Stimulated activated CD4-positive, alpha-beta T cell treated with anti-CD3 and anti-CD28 coated beads, Interleukin-15, amount 100 ng/mL, for 24 hours (primary cell): ENCODE results near the gene ALLC.
"Not testable (repeated sequence)": the region's sequence is repeated elsewhere in the genome, so short reads cannot be mapped to it uniquely, and the experiment has no call there.

Experiments
- DNase-seq: peaks from one replicate; pipeline ENCODE4 v3.0.0-alpha.2; 2020

ALLC gene

GRCh38 chr2:3626812-3627499 is 31.0 kb upstream of the ALLC start:
- DNase-seq, result no peak

GRCh38 chr2:3627500-3628100 is 30.4 kb upstream of the ALLC start:
- no peak for DNase-seq

DNA sequence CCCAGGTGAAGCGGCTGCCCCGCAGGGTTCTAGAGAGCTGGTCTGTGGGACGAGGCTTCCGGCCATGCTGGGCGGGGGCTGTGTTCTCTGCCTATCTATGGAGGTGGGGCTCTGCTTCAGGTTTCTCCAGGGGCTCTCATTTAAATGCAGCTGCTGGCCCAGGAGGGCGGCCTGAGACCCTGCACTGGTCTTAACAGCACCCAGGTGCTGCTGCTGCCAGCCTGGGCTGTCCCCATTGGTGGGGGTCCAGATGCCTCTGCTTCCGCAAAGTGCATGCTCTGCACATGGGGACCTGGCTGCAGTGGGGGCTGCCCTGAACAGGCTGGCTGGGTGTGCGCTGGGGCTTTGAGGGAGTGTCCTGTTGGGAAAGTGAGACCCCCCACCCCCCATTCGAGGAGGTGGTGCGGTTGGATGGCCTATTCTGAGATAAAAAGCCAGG is 29.7 kb upstream of the ALLC start:
- DNase-seq, result no peak

GRCh38 chr2:3628800-3629199 is 29.2 kb upstream of the ALLC start:
- DNase-seq, result no peak

GRCh38 chr2:3630631-3631030 is 27.4 kb upstream of the ALLC start:
- no peak for DNase-seq

DNA sequence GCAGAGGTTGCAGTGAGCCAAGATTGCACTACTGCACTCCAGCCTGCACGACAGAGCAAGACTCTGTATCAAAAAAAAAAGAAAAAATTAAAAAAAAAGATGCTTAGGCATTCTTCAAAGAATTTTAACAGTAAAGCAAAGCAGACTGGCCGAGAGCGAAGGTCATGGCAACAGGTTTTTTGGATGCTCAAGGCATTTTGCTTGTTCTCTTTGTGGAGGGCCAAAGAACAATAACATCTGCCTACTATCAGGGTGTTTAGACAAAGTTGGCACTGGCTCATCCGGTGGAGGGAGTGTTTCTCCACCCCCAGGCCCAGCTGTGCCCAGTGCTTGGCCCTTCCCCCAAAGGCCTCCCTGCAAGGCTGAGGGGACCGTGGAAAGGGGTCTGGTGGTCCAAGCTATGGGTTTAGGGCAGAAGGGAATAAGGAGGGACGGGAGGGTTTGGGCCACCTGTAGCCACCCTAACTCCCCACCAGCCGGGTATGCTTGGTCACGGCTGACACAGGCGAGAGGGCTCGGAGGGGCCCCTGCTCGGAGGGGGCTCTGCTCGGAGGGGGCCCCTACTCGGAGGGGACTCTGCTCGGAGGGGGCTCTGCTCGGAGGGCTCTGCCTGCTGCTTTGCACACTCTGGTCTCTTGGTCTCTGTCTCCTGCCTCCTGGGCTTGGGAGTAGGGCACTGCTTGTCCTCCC is 26.7 kb upstream of the ALLC start:
- DNase-seq, result no peak

DNA sequence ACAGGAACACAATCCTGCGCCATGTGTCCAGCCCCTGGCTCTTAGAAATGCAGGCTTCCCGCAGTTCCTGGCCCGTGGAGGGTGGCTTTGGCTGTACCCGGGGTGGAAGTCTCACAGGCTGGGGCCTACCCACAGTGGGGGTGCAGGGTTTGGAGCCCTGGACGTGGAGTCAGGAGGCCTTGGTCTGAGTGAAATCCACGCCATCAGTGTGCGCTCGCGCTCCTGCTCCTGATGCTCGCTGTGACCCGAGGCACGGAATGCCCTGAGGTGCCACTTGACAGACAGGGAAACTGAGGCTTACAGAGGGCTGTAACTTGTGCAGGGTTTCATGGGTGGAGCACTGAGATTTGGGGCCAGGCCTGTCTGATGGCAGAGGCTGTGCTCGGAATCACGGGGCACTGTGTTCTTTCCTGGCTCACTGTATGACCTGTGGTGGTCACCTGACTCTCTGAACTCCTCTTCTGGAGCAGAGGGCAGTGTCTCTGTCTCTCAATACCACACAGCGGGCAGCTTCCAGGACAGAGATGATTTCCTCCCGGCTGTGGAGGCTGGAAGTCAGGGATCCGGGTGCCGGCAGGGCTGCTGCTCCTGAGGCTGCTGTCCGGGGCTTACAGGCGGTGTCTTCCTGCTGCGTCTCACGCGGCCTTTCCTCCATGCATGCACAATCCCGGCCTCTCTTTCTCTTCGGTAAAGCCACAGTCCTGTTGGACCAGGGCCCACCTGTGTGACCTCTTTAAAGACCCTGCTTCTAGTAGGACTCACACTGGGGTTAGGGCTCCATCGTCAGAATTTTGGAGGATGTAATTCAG is 25.9 kb upstream of the ALLC start:
- no peak for DNase-seq

GRCh38 chr2:3633089-3633981 is 24.7 kb upstream of the ALLC start:
- no peak for DNase-seq

GRCh38 chr2:3633982-3634595 is 23.9 kb upstream of the ALLC start:
- no peak for DNase-seq

- no peak for DNase-seq
Measured at GRCh38 chr2:3634596-3635121, 23.3 kb upstream of the ALLC start.

- DNase-seq, result no peak
Measured at GRCh38 chr2:3635171-3635974, 22.6 kb upstream of the ALLC start.

DNA sequence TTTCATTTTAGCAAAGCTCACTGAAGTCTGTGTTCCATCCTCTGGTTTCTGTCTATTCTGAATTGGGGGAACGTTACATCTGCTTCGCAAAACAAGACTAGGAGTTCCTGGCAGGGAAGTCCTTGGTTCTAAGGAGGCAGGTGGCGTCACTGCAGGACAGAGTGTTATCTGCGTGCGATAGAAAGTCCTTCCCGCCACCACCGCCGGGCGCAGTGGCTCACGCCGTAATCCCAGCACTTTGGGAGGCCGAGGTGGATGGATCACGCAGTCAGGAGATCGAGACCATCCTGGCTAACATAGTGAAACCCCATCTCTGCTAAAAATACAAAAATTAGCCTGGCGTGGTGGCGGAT is 22.0 kb upstream of the ALLC start:
- DNase-seq, result not testable (repeated sequence)

DNA sequence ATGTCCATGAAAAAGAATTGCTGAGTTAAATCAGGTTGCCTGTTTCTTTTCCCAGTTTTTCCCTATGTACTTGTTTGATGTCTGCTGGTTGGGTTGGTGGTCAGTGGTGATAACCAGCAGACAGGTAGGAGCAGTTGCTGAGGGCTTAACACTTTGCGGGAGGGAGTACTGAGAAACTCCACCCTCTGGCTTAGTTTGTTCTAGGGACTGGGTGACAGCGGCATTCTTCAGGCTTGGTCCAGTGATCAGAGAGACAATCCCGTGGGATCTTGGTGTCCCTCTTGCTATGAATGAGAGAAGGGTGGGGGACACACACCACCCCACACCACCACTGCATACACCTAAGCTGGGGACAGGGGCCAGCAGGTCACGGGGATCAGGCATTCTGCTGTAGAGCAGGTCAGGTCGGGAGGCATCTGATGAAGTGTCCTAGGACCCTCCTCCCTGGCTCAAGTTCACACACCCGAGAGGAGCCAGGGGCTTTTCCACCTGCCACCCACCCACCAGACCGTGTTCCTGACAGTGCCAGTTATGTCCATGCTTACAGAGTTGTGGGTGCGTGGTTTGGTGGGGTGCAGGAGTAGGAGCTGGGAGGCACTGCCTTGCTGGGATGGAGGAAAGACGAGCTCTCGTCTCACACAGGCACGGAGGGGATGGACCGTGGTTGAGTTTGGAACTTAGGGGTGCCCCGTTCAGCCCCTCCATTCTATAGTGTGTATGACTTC is 21.3 kb upstream of the ALLC start:
- no peak for DNase-seq

- no peak for DNase-seq
Measured at GRCh38 chr2:3637311-3637675, 20.7 kb upstream of the ALLC start.

- no peak for DNase-seq
Measured at GRCh38 chr2:3637692-3638455, 20.1 kb upstream of the ALLC start.

GRCh38 chr2:3638456-3638810 is 19.6 kb upstream of the ALLC start:
- DNase-seq, result no peak

DNA sequence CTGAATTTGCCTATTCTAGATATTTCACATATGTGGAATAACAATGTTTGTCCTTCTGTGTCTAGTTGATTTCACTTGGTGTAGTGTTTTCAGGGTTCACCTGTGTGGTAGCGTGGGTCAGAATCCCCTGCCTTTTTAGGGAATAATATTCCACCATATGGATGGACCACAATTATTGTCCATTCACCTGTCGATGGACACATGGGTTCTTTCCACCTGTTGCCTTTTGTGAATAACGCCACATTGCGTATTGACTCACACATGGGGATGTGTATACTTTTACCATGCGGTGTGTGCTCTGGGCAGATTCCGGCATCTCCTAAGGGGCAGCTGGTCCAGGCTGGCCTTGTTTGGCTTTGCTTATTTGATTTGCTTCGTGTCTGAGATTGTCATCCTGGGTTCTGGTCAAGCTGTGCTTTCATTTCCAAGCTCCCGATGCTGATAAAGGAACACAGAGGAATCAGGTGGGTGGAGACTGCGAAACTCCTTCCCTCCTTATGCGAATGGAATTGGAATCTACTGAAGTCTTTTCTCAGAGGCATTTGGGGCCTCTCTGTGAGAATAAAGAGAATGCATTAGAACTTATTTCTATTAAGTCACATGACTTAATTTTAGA is 18.9 kb upstream of the ALLC start:
- no peak for DNase-seq

- no peak for DNase-seq
Measured at GRCh38 chr2:3639653-3640052, 18.3 kb upstream of the ALLC start.

DNA sequence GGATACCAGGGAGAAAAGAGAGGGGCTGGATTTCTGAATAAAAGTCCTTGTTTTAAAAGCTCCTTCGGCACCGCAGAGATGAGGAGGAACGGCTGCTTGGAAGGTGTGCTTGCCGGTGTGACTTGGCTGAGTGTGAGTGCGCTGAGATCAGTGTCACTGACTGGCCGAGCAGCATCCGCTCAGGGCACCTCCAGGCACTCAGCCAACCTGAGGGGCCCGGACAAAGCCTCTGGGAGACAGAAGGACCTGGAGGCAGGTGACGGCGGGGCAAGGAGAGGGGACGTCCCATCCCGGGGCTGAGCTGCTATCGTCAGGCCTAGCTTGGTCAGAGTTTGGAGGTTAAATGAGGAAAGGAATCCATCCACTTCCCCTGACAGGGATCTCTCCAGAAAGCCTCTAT is 16.8 kb upstream of the ALLC start:
- DNase-seq, result no peak
